Tibial nerve (tissue), 4 donors: ENCODE measurements around the gene TPD52L1.

Experiments used
- CTCF ChIP-seq, 5 experiments: fragments of 200-600 bp in 3 of 5; fragments of 450-650 bp in 2 of 5; sonication (generic) in 3 of 5; IDR thresholded peaks; one replicate each; pipeline ENCODE4 v1.5.1; 2016 to 2019; ENCODE audit warnings: antibody characterized with exemption in 5 of 5, mild to moderate bottlenecking in 3 of 5, moderate library complexity in 2 of 5
- EP300 ChIP-seq, 2 donors: sonication (generic); formaldehyde crosslinking; IDR thresholded peaks; one replicate each; pipeline ENCODE4 v1.6.1; 2017; ENCODE audit warnings: antibody characterized with exemption in 2 of 2, mild to moderate bottlenecking in 1 of 2
- POLR2A ChIP-seq, 2 donors: fragments of 450-650 bp; IDR thresholded peaks; one replicate each; pipeline ENCODE4 v1.6.1; 2017; ENCODE audit warnings: antibody characterized with exemption in 2 of 2, mild to moderate bottlenecking in 2 of 2, moderate library complexity in 2 of 2

GRCh38 chr6:125222531-125223455 lies 69.2 kb downstream of the TPD52L1 start:
- TF ChIP-seq CTCF (IDR thresholded peaks at IDR 0.05) (no peak), POLR2A (IDR thresholded peaks at IDR 0.05) (no peak), EP300 (IDR thresholded peaks at IDR 0.05) (no peak)
